Activated CD8-positive, alpha-beta memory T cell treated with anti-CD3 and anti-CD28 coated beads for 48 hours (primary cell): ENCODE data around the gene HOXA7.

Experiments used
- DNase-seq, 3 experiments: peaks; one replicate each; pipeline ENCODE4 v3.0.0-alpha.2; 2020; ENCODE audit warnings: low read depth in 2 of 3, low spot score in 2 of 3

Gene HOXA7

GRCh38 chr7:27156508-27156898, at the start of gene HOXA7:
TSS of gene HOXA7 (minus strand) at chr7:27156675. CDS start at chr7:27156545, 130 bp downstream.
- no peak for DNase-seq

- no peak for DNase-seq
Observed at GRCh38 chr7:27205325-27206280, 49.1 kb upstream of the HOXA7 start.

- DNase-seq: no peak
Observed at GRCh38 chr7:27204851-27205322, 48.4 kb upstream of the HOXA7 start.

- DNase-seq: no peak
Observed at GRCh38 chr7:27203964-27204594, 47.6 kb upstream of the HOXA7 start.

- no peak for DNase-seq
Observed at GRCh38 chr7:27203365-27203953, 47.0 kb upstream of the HOXA7 start.

GRCh38 chr7:27202862-27203134, 46.3 kb upstream of the HOXA7 start:
- no peak for DNase-seq

GRCh38 chr7:27202018-27202861, 45.8 kb upstream of the HOXA7 start:
- no peak for DNase-seq

GRCh38 chr7:27201580-27202017, 45.1 kb upstream of the HOXA7 start:
- no peak for DNase-seq

- DNase-seq: no peak
Observed at GRCh38 chr7:27200761-27201579, 44.5 kb upstream of the HOXA7 start.

GRCh38 chr7:27199849-27200760, 43.6 kb upstream of the HOXA7 start, which contains the start of gene HOXA13:
TSS of gene HOXA13 (minus strand) at chr7:27200091. CDS start at chr7:27200077, 14 bp downstream.
- no peak for DNase-seq

- DNase-seq: no peak
Observed at GRCh38 chr7:27198871-27199801, 42.7 kb upstream of the HOXA7 start.

GRCh38 chr7:27198138-27198841, 41.8 kb upstream of the HOXA7 start:
- no peak for DNase-seq

GRCh38 chr7:27197137-27198042, 40.9 kb upstream of the HOXA7 start:
- no peak for DNase-seq

GRCh38 chr7:27196287-27196767, 39.9 kb upstream of the HOXA7 start:
- peak in 2 of 3 experiments; percentile 70 to 74 for DNase-seq

GRCh38 chr7:27194686-27195379, 38.4 kb upstream of the HOXA7 start:
- no peak for DNase-seq

- DNase-seq: no peak
Observed at GRCh38 chr7:27194002-27194352, 37.5 kb upstream of the HOXA7 start.
